K562 (cell line): ENCODE results near the gene LY6G6F. TPM values are rescaled to one million over a fixed set of nuclear protein-coding genes. Genes with fewer than 3 reads are reported as not detected.

Experiments used
- ATF7 ChIP-seq: fragments of 450-650 bp; IDR thresholded peaks from 2 replicates; pipeline ENCODE4 v1.7.1; 2014; ENCODE audit warnings: mild to moderate bottlenecking, moderate library complexity
- CBX8 ChIP-seq: fragments of 200-600 bp; sonication (generic); IDR thresholded peaks from 2 replicates; pipeline ENCODE4 v1.6.1; 2012; ENCODE audit warnings: borderline replicate concordance, mixed run types, low read depth, mild to moderate bottlenecking, moderate library complexity, mixed read lengths, low read length, control low read depth, inconsistent platforms; ENCODE audit not compliant: poor library complexity, severe bottlenecking; ENCODE audit errors: extremely low read depth
- CC2D1A ChIP-seq: fragments of 450-650 bp; IDR thresholded peaks from 2 replicates; pipeline ENCODE4 v1.6.1; 2017; ENCODE audit warnings: mild to moderate bottlenecking
- ELF4 ChIP-seq: fragments of 450-650 bp; formaldehyde crosslinking; IDR thresholded peaks from 2 replicates; pipeline ENCODE4 v1.4.0; 2022; ENCODE audit warnings: missing genetic modification characterization
- ETV6 ChIP-seq, 3 experiments: fragments of 150-350 bp in 1 of 3; sonication (generic) in 1 of 3; formaldehyde crosslinking in 1 of 3; IDR thresholded peaks; 2 replicates each; pipeline versions ENCODE4 v1.6.1 to v1.8.0; 2014 to 2022; ENCODE audit warnings: borderline replicate concordance in 2 of 3, low read depth in 2 of 3, antibody characterized with exemption in 1 of 3, low read length in 1 of 3, mild to moderate bottlenecking in 1 of 3, missing genetic modification reagents in 1 of 3
- GATA2 ChIP-seq: sonication (generic); formaldehyde crosslinking; IDR thresholded peaks from 2 replicates; pipeline ENCODE4 v1.4.0; 2020; ENCODE audit warnings: mild to moderate bottlenecking, missing genetic modification reagents
- HCFC1 ChIP-seq: IDR thresholded peaks from 2 replicates; pipeline ENCODE4 v1.6.1; 2012; ENCODE audit warnings: low read depth, low read length, improper control_type of control experiment
- HMBOX1 ChIP-seq: sonication (generic); IDR thresholded peaks from 2 replicates; pipeline ENCODE4 v1.6.1; 2016
- KDM5B ChIP-seq: fragments of 200-600 bp; sonication (generic); IDR thresholded peaks from 2 replicates; pipeline ENCODE4 v1.6.1; 2012; ENCODE audit warnings: low read depth, mild to moderate bottlenecking, moderate library complexity, low read length, control low read depth, inconsistent platforms; ENCODE audit not compliant: insufficient replicate concordance
- MCM7 ChIP-seq, 2 experiments: fragments of 450-650 bp; IDR thresholded peaks; 2 replicates each; pipeline ENCODE4 v1.6.1; 2016 to 2018
- NFATC3 ChIP-seq: fragments of 450-650 bp; IDR thresholded peaks from 2 replicates; pipeline ENCODE4 v1.6.1; 2017; ENCODE audit warnings: mild to moderate bottlenecking
- NFRKB ChIP-seq: fragments of 450-650 bp; IDR thresholded peaks from 2 replicates; pipeline ENCODE4 v1.6.1; 2016; ENCODE audit warnings: low read depth
- RBM39 ChIP-seq: fragments of 200-400 bp; formaldehyde crosslinking; optimal IDR thresholded peaks from 2 replicates; pipeline ENCODE3; 2018; ENCODE audit warnings: low read depth, low read length
- RFX1 ChIP-seq: fragments of 450-650 bp; IDR thresholded peaks from 2 replicates; pipeline ENCODE4 v1.6.1; 2016; ENCODE audit warnings: mild to moderate bottlenecking, moderate library complexity
- SUPT5H ChIP-seq: fragments of 450-650 bp; IDR thresholded peaks from 2 replicates; pipeline ENCODE4 v1.6.1; 2016
- ZBTB43 ChIP-seq: sonication (generic); formaldehyde crosslinking; IDR thresholded peaks from 2 replicates; pipeline ENCODE4 v1.8.0; 2023; ENCODE audit warnings: mild to moderate bottlenecking, missing genetic modification reagents
- ZC3H8 ChIP-seq: fragments of 450-650 bp; IDR thresholded peaks from 2 replicates; pipeline ENCODE4 v1.6.1; 2017
- ZNF3 ChIP-seq: fragments of 250-450 bp; sonication (Bioruptor Pico); IDR thresholded peaks from 2 replicates; pipeline ENCODE4 v1.5.0; 2021; ENCODE audit warnings: mild to moderate bottlenecking, moderate library complexity
- ZNF561 ChIP-seq: fragments of 450-650 bp; formaldehyde crosslinking; conservative IDR thresholded peaks from 2 replicates; pipeline ENCODE4 v1.4.0; 2020; ENCODE audit warnings: mild to moderate bottlenecking, moderate library complexity
- ZNF589 ChIP-seq: fragments of 200-800 bp; sonication (Bioruptor generic); IDR thresholded peaks from 2 replicates; pipeline ENCODE4 v1.6.1; 2016; ENCODE audit warnings: low read depth, missing genetic modification characterization, missing compliant biosample characterization
- ZNF592 ChIP-seq: fragments of 450-650 bp; IDR thresholded peaks from 2 replicates; pipeline ENCODE4 v1.6.1; 2017; ENCODE audit warnings: antibody characterized with exemption, mild to moderate bottlenecking
- ZNF707 ChIP-seq: fragments of 250-450 bp; sonication (Bioruptor Pico); conservative IDR thresholded peaks from 2 replicates; pipeline ENCODE4 v1.8.0; 2022; ENCODE audit warnings: inconsistent platforms, mild to moderate bottlenecking, moderate library complexity
- polyA plus RNA-seq, 8 experiments: library from polyadenylated mRNA; depleted of rRNA in 4 of 8; stranded (reverse) in 5 of 8; unstranded in 3 of 8; fragments of >200 nt; fragmentation: Nextera tagmentation in 2 of 8; fragmentation: Illumina TruSeq in 1 of 8; extraction: Ambion mirVana in 2 of 8; extraction: Trizol in 1 of 8; gene quantifications; 2 replicates each; pipeline versions ENCODE4 v1.2.1 to v1.2.3, GENCODE V29; 2011 to 2014; ENCODE audit warnings: inconsistent platforms in 1 of 8, missing spikeins in 1 of 8
- total RNA-seq, 7 experiments: library from RNA; depleted of rRNA in 6 of 7; stranded (reverse); fragments of >200 nt in 6 of 7; fragmentation: Illumina TruSeq in 2 of 7; extraction: Trizol in 2 of 7; gene quantifications; 2 replicates each; pipeline versions ENCODE4 v1.2.1 to v1.2.3, GENCODE V29; 2011 to 2021; ENCODE audit warnings: low replicate concordance in 1 of 7

LY6G6F gene
- total and polyA plus RNA-seq, 9 of the 15 experiments (the other 6 are each of a cell fraction or from before 2014, with no cell fraction given), result 0.14 to 0.50 (median 0.28) TPM; not detected in 2

GRCh38 chr6:31661262-31662123, 45.2 kb upstream of the LY6G6F start (continued):
- 0 out of 2 replicates have a peak, but pooled peaks have one; percentile 58 for TF ChIP-seq ZBTB43 (CRISPR knock-in tag)
- no peak for TF ChIP-seq NFATC3
- no peak for TF ChIP-seq ZNF561 (CRISPR knock-in tag)
- TF ChIP-seq HCFC1, result no peak
- no peak for TF ChIP-seq ATF7
- TF ChIP-seq ZNF592, result no peak
- TF ChIP-seq RBM39, result no peak
- no peak for TF ChIP-seq ETV6 (IDR thresholded peaks at IDR 0.05; ENCODE audit: borderline replicate concordance in 1 of 2, low read depth in 2 of 2, low read length in 1 of 2)
- no peak for TF ChIP-seq ETV6 (CRISPR knock-in tag; IDR thresholded peaks at IDR 0.05; ENCODE audit: borderline replicate concordance)
- no peak for TF ChIP-seq ZNF3
- no peak for TF ChIP-seq RFX1
- no peak for TF ChIP-seq CC2D1A
- TF ChIP-seq GATA2 (CRISPR knock-in tag), result 0 out of 2 replicates have a peak, but pooled peaks have one; percentile 4
- TF ChIP-seq SUPT5H, result peak; percentile 4; the same call in 1 of the 2 replicates
- no peak for TF ChIP-seq HMBOX1
- TF ChIP-seq MCM7 (IDR thresholded peaks at IDR 0.05), result 0 out of 4 replicates have a peak, but pooled peaks of 1 of the 2 experiments have one; percentile 10
- no peak for TF ChIP-seq CBX8
- TF ChIP-seq ZNF589 (CRISPR knock-in tag), result no peak
- TF ChIP-seq ELF4 (CRISPR knock-in tag), result no peak
- TF ChIP-seq KDM5B, result no peak
- TF ChIP-seq NFRKB, result no peak
- no peak for TF ChIP-seq ZC3H8
- TF ChIP-seq ZNF707 (CRISPR knock-in tag), result no peak
